ENCODE data around the gene MRPL45.

The MRPL45 gene

DNA sequence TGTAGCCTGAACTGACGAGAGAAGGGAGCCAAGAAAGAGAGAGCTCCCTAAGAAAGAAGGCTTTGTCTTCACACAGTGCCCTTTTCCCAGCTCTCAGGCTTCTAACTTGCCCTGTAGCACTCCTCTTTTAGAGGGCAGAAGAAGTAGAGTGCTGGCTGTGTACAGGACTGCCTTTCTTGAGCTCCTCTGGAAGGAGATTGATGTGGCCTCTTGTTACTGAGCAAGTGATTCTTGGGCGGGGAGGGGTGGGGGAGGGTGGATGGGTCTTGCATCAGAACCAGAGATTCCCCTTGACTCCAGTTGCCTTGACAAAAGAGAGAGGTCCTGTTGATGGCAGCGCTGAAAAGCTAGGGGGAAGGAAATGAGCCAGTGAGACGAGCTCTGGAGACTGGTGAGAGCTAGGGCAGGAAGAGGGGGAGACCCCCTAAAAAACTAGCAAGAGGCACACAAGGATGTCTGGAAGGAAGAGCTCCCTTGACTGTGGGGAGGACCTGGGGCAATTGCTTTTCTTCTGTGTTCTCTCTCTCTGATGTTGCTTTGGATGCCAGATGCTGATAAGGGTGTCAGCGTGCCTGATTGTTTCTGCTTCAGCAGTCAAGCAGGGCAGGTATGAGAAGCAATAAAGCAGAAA lies 28.4 kb downstream of the MRPL45 start:
- no peak for DNase-seq

GRCh38 chr17:38326996-38327792 lies 30.2 kb downstream of the MRPL45 start:
- no peak for DNase-seq

GRCh38 chr17:38327936-38328335 lies 31.0 kb downstream of the MRPL45 start:
- DNase-seq: no peak

- no peak for DNase-seq
Measured at GRCh38 chr17:38328620-38329019, 31.7 kb downstream of the MRPL45 start.

DNA sequence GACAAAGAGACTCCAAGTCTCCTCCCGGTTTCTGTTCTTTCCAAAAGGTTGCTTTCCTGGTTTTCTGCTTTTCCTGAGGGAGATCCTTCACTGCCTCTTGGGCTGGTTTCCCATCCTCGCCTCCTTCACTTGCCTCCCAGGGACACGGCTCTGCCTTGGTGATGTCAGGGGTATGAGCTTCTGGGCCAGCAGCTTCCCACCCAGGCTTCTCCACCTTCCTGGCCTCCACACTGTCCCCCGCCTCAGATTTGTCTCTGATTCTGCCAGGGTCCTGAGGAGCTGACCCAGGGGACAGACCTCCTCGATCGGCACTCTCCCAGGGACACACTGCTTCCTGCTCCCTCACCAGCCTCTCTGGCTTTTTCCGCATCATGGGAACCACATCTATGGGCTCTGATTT lies 32.3 kb downstream of the MRPL45 start:
- no peak for DNase-seq

- DNase-seq: no peak
Measured at GRCh38 chr17:38329808-38330730, 33.1 kb downstream of the MRPL45 start.

- DNase-seq: no peak
Measured at GRCh38 chr17:38330941-38331411, 34.0 kb downstream of the MRPL45 start.

DNA sequence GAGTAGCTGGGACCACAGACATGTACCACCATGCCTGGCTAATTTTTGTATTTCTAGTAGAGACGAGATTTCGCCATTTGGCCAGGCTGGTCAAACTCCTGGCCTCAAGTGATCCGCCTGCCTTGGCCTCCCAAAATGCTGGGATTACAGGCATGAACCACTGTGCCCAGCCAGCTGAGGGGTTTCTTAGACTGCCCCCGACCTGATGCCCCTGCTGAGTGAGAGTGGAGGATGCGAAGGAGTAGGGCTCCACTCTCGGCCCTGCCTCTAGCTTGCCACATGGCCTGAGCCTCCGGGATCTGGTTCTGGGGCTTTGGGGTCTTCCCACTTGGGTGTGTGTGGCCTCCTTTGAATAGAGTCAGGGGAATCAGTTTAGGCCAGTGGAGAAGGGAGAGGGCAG lies 35.8 kb downstream of the MRPL45 start:
- no peak for DNase-seq

DNA sequence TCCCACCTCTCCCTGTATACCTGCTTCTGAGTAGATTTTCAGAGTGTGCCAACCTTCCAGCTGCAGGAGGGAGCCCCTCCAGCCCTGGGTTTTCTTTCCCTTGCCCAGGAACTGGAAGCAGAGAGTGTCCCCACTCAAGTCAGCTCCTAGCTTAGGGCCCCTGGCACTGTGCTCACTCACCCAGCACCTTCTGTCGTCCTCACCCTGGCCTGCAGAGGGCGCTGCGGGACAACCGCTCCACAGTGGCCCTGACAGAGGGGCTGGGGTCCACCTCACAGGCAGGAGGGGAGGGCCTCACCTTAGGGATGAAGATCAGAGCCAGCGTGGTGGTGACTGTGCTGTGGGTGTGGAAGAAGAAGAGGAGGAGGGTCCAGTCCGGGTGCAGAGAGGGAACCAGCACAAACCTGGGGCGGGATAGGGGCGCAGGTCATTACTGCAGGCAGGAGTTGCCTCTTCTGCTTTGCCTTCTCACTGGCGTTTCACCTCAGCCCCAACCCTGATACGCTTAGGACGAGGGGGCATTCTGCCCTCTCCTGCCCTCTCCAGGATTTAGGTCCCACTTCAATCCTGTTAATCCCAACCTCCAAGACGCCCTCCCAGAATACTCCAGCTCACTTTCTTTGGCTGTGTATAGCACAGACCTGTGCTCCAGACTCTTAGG lies 36.8 kb downstream of the MRPL45 start:
- DNase-seq: no peak

DNA sequence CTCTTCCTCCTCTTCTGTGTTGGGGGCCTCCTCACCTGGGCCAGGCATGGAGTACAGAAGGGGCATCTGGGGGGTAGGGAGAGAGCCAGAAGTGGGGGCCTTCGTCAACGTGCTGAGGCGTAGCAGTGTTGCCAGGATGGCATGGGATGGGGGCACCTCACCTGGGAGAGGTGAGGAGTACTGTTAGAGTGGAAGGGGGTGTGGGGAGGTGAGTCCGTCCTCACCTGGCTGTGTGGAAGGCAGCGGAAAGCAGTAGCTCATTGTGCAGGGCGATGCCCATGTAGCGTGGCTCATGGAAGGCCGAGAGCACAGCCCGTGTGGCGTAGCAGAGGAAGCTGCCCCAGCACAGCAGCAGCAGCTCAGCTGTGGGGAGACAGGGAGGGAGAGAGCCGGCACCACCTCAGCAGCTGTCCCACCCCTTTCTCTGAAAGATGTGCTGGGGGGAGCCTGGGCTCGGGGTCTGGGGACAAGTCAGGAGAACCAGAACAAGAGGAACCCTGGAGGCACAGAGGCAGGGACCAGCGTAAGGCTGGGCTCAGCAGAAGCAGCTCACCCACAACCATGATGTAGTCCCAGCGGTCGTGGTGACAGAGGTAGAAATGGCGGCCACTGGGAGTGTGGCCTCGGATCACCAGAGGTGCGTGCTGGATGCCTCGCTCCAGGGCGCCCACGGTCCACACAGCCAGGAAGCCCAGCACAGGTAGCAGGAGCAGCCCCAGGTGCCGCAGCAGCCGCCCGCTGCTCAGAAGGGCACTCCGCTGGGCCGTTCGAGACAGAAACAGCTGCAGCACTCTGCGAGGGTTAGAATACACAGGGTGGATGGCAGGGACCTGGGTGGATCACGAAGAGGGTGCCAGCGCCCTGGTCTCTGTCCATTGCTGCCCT lies 37.8 kb downstream of the MRPL45 start:
- no peak for DNase-seq

- no peak for DNase-seq
Measured at GRCh38 chr17:38336838-38337237, 39.9 kb downstream of the MRPL45 start.

GRCh38 chr17:38338053-38338452 lies 41.1 kb downstream of the MRPL45 start:
- no peak for DNase-seq

DNA sequence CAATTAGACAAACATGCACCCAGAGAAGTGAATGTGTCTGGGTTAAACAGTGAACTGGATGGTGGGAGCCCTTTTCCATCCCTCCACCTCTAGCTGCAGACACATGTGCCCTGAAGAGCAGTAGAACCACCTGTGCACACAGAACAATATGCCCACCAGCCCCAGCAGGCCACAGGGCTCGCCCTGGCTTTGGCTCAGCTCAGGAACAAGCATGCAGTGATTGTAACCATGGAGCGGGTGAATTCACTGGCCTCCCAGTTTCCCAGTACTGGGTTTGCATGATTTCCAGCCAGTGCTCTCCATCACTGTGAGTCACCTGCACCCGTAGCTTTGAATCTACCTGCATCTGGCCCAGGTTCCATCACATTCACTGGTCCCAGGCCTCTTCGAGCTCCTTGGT lies 41.6 kb downstream of the MRPL45 start:
- no peak for DNase-seq

DNA sequence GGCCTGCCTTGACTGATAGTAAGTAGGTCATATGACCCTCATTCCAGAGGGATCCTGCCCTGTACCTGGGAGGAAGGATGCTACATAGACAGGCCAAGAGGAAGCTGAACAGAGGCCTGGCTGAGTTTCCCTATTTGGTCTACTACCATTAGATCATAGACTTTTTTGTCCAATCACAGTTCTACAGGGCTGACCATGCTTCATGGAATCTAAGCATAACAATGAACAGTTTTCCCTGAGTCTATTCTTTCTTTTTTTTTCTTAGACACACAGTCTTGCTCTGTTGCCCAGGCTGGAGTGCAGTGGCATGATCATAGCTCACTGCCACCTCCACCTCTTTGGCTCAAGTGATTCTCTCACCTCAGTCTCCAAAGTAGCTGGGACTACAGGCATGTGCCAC lies 42.9 kb downstream of the MRPL45 start:
- DNase-seq: no peak

DNA sequence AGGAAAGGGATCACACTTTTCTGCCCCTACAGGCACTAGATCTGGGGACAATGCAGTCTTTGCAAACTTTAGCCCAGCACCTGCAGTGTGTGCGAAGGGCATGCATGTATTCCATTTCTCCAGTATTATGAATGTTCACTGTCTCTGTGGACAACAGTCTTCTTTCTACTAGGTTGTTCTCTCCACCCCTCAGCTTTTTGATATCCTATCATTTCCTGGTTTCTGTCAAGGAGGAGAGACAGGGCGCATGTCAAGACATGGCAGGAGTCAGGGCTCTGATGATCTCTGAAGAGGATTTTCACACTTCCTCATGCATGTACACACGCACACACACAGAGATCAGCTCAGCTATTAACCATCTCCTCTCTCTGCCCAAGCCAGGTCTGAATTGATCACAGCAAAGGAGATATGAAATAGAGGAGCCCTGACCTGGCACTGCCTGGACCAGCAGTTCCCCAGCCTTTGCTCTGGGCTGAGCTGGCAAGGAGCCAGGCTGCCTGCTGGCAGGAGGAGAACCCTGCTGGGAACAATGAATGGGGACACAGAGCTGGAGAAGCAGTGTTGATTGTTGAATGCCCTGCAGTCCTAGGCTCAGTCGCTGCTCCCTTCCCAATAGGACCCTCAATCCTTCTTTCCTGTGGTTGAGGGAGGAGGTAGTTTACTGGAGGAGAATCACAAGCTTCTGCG lies 44.2 kb downstream of the MRPL45 start:
- DNase-seq: peak; percentile 52

- no peak for DNase-seq
Measured at GRCh38 chr17:38342886-38343607, 46.1 kb downstream of the MRPL45 start.

GRCh38 chr17:38343608-38344419 lies 46.8 kb downstream of the MRPL45 start, which contains the start of gene GPR179:
GPR179 (minus strand) TSS chr17:38343956; CDS start chr17:38343789, 167 bp downstream.
- DNase-seq: no peak

DNA sequence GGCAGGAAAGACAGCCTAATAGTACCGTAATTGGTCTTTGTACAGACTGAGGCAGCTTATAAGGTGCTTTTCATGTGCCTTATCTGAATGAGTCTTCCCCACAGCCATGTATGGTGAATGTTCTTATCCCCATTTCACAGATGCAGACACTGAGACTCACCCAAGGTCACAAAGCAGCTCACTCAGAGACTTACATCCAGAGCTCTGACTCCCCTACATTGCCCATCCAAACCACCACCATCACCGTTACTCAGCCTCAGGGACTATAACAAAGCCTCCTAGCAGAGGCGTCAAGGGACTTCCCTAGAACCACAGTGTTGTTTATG lies 47.4 kb downstream of the MRPL45 start:
- no peak for DNase-seq

DNA sequence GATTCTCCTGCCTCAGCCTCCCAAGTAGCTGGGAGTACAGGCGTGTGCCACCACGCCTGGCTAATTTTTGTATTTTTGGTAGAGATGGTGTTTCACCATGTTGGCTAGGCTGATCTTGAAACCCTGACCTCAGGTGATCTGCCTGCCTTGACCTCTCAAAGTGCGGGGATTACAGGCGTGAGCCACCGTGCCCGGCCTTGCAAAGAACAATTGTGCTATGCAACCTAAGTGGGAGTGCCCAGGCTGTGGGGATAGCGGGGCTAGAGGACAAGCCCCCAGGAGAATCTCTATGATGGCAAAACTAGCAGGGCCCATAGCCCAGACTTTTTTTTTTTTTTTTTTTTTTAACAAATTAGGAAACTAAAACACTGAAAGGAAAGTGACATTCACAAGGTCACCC lies 48.8 kb downstream of the MRPL45 start:
- DNase-seq: no peak

Data from NCI-H2081 treated with DMSO at 0.1 percent for 48 hours (cell line).